ENCODE measurements around the gene HOXC4.
"Not testable (repeated sequence)": the region's sequence is repeated elsewhere in the genome, so short reads cannot be mapped to it uniquely, and the experiment has no call there.

HOXC4 gene

DNA sequence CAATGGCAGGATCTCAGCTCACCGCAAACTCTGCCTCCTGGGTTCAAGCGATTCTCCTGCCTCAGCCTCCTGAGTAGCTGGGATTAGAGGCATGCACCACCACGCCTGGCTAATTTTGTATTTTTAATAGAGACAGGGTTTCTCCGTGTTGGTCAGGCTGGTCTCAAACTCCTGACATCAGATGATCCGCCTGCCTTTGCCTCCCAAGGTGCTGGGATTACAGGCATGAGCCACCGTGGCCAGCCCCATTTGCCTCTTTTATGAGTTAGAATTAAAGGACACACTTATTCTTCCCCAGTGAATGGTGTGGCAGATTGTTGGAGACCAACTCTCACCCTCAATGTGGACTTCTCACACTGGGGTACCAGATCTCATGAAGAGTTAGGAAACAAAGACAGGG, 11.6 kb upstream of the HOXC4 start:
- not testable (repeated sequence) for DNase-seq

DNA sequence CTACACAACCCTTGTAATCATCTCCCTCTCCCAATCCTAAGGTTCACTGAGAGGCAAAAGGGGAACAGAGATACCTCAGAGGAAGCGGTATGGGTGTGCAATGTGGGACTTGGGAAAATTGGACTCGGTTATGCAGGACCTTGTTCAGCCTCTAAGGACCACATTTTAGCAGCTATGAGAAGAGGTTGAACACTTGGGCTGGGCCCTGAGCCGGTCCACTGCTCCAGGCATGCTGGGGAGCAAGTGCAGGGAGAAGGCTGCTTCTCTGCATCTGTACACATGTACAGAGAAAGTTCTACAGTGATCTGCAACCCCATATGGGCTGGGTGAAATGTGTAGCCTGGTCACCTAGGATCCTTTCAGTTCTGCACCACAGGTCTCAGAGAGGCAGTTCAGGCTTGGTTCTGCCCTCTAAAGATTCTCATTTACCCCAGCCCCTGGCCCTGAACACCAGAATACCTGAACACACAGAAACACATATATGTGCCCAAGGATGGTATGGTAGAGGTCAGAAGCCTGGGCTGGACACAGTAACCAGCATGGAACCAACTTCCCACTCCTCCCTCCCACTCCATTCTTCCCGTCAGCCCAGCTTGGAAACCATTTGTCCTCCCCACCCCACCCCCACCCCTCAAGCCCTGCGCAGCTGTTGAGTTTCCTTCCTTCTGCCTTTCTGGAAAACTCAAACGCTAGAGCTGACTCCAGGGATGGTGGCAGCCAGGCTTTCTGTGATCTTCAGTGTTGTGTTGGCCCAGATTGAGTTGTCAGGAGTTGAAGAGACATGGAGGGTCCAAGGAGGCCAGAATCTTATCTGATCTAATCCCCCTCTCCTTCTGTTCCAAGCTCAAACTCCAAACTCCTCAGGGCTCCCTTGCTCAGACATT, 10.4 kb upstream of the HOXC4 start:
- no peak for DNase-seq

DNA sequence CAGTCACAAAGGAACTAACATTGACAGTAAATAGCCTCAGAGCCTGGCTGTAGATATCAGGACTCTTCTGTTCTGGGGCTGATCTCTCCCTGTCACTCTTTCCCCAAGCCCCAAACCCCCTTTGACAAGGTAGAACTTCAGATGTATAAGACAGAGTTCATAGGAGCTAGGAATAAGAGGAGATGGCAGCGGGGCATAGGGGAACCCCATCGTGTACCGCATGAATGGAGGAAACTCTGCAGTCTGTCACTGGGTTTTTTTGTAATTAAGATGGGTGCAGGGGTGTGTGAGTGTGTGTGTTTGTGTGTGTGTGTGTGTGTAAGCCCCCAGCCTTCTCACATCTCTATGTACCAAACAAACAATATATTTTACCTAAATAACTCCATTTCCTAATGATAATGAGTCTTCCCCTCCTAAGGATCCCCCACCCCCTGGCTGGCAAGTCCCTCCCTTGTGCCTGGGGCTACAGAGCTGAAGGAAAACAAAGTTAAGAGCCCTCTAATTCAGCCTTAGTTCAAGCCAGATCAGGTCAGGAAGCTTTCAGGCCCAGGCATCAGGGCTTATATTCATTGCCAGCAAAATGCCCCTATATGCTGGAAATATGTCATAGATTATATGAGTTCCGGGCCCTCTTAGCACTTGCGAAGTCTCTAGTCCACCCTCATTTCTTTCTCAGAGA, 9.1 kb upstream of the HOXC4 start:
- no peak for DNase-seq

DNA sequence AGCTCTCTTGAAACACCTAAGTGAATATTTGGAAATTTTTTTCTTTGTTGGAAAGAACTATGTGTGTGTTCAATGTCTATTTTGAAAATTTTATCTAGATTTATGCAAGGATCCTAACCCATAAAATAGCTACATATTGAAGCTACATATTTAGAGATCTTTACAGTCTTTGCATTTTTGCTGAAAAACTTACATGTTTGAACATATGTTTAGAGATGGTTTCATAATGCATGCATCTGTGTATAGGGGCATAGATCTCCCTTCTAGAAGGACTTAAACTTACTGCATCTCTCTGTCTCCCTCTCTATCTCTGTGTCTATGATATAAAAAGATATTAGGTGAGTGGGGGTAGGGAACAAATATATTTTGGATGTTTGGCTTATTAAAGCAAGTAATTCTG, 8.2 kb upstream of the HOXC4 start:
- no peak for DNase-seq

DNA sequence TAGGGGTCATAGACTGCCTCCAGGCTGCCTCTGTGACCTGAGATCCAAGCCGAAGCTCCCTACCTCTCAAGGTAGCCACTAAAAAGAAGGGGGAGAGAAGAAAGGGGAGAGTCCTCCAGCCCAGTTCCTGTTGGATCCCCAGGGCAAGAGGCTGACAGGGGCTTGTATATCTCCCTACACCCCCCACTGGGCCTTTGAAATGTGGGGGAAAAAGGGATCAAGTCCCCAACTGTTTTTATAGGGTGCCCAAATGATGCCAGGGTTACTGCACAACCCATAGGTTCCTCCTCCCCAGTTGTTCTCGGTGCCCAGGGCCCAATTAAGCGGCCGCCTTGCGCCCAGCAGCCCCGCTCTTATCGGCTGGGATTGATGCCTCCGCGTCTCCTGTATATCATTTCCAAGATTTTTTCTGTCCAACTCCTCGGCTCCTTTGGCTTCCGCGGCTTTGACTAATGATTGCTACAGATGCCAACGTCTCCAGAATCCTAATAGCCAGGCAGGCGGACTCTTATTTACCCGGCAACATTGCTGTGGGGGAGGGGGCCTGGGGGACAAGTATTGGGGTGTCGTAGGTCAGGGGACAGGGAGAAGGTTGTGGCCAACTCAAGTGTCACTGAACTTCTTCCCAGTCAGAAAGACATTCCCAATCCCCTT, 7.6 kb upstream of the HOXC4 start:
- DNase-seq = no peak

DNA sequence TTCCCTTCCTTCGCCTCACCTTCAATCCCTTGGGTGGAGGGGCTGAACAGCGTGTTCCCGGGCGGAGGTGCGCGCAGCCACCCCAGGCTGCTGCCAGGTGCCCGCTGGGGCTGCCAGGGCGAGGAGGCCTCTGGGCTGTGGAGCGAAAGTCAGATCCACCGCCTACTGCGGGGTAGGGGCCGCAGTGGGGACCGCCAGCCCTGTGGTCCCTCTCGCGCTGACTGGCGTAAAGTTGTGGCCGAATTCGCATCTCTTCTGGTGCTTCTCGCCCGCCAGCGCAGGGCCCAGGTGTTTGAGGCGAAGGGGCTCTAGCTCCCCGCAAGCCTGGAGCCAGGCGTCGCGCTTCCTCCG, 6.9 kb upstream of the HOXC4 start:
- no peak for DNase-seq

DNA sequence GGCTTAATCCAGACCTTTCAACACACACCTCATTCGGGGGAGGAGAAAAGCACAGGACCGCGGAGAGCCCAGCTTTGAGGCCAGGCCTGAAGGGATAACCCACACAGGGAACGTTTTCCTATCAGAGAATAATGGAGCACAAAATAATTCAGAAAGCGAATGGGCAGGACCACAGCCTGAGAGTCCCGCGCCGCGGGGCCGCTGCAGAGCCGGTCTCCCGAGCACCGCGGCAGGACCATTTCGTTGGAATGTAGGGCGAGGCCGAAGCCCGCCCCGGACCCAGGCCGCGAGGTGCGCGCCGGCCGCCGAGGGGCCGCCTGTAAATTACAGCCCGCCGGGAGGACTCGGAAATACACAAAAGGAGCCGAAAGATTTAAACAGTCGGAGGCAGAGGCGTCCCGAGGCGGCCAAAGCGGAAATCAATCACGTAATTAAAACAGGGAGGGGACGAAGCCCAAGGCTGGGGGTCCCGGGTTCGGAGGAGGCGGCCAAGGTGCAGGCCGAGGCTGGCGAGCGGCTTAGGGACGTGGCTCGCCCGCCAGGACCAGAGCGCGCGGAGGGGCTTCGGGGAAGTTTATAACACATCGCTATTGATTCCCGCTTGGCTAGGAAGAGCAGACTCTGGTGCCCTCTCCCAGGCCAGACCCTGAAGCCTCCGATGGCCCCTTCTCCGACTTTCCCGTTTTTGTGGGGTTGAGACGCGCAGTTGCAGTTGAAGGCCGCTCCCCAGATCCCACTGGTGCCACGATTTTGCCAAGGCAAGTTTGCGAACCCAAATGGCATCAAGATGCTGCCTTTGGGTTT, 6.3 kb upstream of the HOXC4 start:
- DNase-seq = no peak

DNA sequence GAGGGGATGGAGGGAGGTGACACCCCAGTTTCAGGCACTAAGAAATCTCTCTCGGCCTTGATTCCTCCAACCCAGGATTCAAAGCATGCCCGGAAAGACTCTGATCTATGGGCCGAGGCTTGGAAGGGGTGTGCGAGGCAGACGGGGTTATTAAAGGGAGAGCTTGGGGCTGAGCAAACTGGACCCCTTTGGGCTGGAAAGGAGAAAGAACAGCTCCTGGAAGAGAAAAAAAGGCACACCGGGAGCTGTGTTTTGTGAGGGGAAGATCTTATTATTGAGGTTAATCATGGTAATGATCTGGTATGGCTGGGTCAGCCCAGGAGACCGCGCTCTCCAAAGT, 5.7 kb upstream of the HOXC4 start:
- DNase-seq = no peak

DNA sequence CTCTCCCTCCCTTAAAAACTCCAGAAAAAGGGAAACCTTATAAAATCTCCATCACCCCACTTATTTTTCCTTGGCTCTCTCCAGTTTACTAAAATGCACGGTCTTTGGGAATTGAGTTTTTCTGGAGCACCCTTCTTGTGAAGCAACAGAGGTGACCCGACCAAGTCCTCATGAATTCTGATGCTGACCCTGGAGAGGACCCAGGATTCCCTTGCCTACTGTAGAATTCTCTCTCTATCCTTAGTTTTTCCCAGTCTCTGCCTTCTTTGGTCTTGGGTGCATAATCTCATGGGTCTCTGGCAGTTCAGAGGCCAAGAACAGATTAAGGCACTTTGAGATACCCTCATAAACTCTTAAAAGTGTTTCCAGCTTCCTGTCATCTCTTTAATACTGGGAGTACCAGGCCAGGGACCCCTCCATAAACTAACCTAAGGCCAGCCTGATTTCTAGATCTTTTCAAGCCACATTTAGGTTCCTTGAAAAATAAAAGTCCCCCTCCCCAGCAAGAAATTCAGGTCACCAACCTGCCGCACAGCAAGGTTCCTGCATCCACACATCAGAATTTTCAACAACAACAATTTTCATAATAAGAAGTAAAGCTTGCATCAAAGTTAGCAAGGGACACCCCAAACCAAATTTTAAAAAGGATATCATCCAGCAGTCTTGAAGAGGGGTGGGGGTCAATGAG, 5.1 kb upstream of the HOXC4 start:
- DNase-seq = no peak

DNA sequence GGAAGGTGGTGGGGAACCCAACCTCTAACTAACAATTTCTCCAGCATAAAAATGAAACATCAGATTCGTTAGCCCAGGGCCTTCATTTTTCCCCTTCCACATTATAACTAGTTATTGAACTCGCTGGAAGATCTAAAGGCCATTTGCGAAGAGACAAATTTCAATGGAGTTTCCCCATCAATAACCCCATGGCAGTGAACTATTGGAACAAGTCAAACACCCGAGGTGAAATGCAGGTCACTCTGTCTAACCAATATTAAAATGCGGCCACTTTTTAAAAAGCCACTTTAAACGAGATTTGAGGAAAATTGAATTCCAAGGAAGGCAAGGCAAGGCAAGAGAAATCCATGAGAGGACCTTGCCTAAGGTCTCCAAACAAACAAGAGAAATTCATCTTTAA, 4.5 kb upstream of the HOXC4 start:
- no peak for DNase-seq

DNA sequence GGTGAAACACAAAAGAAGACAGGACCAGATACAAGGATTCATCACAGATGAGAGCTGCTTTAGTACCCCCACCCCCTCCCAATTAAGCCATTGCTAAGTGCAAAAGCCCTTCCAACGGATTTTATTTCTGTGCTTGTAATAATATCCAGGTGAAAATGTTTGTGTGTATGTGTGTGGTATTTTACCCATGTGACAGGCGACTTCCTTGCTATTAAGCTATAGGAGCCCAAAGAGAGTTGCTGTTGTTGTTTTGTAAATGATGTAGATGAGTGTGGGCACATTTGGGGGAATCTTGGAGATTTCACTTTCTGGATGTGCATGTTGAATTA, 3.2 kb upstream of the HOXC4 start:
- no peak for DNase-seq

DNA sequence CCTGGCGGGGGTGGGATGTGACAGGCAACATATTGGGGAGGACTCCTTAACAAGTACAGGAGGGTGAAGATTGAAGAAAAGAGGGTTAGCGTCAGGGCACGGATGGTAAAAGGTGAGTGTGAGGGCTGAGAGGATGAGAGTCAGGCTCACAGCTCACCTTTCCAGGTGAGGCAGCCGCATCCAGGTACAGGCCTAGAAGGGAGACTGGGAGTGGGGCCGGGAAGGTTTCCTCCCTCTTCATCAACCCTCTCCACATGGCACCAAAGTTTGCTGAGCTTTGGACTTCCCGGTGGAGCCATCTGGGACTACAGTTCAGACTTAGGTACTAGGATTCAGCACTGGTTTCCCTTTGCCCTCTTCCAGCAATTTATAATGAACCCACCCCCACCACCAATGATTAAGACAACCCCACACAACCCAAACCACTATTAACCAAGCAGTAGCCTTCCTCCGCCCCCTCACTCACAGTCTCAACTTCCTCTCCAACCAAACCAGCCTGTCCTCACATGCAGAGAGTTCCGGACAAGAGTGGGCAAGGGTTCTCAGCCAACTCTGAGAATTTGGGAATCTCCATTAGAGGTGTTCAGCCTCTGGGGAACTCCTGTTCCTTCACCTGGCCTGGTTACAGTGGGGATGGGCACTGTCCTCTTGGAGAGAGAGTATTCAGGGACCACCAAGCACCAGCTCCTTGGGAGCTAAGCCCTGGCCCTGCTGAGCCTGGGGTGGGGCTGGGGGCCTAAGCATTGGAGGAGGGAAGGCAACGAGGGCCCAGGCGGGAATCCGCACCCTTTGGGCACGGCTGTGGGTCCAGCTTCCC, 2.4 kb upstream of the HOXC4 start:
- DNase-seq = no peak

DNA sequence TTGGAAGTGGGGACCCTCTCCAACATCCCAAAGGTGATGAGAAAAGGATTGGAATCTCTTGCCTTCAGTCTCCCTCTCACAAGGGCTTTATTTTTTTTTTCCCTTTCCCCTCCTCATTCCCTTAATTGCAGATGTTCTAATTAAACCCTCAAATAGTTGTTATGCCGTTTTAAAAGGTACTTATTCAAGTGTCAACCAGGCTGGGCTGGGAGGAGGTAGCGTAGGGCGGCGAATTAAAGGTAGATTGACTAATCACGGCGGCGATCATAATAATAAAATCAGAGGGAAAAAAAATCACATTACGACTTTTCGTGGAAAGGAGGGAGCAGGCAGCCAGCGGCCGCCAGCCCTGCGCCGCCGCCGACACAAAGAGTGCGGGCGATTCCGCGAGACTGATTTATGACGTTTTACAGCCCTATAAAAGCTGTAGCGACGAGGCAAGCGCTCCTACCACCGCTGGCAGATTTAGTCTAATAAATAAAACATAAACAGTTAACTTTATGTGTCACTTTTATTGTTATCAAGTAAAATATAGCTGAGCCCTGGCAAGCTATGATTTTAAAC, 1.7 kb upstream of the HOXC4 start:
- no peak for DNase-seq

DNA sequence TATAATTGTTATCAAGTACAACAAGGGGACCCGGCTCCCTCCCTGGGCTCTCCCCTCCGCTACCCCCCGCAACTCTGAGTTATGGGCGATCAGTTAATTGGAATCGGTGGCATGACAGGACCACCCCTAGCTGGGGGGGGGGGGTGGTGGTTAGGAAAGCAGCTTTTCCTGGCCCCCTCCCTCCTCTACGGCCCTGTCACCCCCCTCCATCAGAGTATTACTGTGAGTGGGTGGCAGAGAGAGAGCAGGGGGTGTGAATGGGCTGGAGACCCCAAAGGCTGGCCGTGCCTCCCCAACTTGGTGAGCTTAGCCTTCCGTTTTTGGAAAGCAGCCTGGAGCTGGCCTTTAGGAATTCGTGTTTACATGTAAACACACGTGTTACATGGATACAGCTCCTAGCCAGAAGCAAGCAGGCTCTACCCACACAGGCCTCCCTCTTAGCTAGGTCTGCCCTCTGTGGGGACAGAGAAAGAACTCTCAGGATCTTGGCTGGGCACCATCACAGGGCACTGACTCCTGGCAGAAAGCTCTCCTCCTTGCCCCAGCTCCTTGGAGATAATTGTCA, 1.1 kb upstream of the HOXC4 start:
- DNase-seq = no peak

DNA sequence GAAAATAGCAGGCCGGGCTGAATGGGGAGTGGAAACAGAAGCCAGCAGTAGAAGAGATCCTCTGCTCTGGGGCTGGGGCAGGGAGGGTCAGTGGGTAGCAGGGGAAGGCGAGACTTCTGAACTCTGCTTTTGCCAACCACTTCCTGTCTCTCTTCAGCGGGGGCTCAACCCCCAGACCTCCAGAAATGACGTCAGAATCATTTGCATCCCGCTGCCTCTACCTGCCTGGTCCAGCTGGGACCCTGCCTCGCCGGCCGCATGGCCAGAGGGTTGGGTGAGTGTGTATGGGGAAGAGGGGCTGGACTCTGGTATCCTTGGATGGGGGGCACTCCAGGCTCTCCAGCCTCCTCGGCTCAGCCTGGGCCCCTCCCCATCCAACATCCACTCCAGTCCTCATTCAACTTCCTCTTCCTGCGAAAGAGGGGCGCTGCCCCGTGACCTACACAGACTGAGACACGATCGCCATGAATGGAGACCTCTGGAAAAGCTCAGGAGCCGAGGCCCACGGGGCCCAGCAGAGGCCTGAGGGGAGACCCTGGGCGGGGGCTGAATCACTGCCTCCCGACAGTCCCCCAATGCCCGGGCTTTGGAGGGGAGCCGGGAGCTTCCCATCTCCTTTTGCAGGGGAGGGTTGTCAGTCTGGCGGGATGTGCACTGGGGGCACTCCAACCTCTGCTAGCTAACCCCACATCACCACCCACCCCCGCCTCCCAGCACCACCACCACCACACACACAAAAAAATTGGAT, 458 bp upstream of the HOXC4 start:
- no peak for DNase-seq

DNA sequence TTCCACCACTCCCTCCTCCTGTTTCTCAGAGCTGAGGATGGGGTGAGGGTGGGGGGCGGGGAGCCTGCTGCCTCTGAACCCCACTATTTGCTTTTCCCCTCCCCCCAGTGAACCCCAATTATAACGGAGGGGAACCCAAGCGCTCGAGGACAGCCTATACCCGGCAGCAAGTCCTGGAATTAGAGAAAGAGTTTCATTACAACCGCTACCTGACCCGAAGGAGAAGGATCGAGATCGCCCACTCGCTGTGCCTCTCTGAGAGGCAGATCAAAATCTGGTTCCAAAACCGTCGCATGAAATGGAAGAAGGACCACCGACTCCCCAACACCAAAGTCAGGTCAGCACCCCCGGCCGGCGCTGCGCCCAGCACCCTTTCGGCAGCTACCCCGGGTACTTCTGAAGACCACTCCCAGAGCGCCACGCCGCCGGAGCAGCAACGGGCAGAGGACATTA, 1.1 kb downstream of the HOXC4 start:
- no peak for DNase-seq

DNA sequence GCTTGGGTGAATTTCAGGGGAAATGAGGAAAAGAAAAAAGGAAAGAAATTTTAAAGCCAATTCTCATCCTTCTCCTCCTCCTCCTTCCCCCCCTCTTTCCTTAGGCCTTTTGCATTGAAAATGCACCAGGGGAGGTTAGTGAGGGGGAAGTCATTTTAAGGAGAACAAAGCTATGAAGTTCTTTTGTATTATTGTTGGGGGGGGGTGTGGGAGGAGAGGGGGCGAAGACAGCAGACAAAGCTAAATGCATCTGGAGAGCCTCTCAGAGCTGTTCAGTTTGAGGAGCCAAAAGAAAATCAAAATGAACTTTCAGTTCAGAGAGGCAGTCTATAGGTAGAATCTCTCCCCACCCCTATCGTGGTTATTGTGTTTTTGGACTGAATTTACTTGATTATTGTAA, 1.9 kb downstream of the HOXC4 start:
- DNase-seq = no peak

DNA sequence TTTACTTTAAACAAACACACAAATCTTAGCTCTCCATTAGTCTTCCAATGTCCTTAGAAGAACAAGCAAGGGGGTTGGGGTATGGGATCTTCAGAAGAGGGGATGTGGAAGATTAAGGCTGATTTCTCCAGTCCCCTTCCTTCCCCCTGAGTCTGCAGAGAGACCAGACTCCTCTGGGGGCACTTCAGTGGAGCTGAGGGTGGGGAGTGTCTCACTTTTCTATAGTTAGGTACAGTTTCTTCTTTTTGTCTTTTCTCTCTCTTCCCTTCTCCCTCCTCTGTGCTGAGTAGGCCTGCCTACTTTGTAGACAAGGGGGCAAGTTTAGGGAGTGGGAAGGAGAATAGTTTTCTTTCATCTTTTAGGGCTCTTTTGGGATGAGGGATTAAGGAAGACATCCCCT, 2.5 kb downstream of the HOXC4 start:
- DNase-seq = no peak

DNA sequence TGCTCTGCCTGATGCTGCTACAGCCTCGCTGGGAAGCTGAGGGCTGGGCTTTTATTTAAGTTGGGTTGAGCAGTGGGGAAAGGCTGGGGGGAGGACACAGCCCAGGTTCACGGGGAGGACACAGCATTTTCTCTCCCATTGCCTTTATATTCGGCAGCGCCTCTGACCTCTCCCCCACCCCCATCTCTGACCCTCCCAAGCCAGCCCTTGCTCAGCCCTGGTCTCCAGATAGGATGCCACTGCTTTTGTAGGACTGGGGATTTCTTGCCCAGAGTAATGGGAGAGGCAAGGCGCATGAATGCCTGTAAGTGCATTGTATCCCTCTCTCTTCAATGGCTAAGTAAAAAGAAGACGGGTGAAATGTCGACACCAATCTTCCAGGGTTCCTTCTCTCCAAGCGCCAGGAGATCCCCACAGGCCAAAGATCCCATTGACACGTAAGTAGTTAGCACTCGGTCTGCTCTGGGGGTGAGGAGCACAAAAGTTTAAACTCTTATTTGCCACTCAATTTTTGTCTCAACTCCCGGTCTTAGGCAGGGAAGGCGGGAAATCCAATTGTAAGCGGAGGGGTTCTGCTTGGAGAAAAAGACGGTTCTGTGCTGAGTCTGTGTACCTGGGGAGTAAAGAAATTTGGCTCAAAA, 4.6 kb downstream of the HOXC4 start:
- no peak for DNase-seq

DNA sequence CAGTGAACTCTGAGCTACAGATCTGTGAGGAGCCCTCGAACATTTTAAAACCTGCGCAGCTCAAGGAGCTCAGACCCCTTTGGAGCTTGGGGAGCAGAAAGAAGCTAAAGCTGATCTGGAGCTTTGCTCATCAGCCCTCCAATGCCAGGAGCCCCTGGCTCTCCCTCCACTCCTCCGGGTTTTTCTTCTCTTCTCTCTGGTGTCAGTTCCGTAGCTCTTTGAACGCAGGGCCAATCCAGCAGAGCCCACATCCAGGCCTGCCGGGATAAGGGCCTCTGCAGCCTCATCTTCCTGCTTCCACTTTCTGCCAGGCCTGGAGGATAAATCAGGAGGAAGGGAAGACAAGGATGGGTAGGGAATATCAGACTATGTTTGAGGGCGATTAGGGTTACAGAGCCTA, 6.0 kb downstream of the HOXC4 start:
- DNase-seq = no peak

Measured in DMS 273 treated with DMSO at 0.1 percent for 48 hours (cell line).